Astrocyte of the hippocampus (primary cell): ENCODE results near the gene ATP13A5.

Experiments used
- DNase-seq: peaks from one replicate; pipeline ENCODE4 v3.0.0; 2011; ENCODE audit warnings: low read depth, low spot score

The ATP13A5 gene, protein sequence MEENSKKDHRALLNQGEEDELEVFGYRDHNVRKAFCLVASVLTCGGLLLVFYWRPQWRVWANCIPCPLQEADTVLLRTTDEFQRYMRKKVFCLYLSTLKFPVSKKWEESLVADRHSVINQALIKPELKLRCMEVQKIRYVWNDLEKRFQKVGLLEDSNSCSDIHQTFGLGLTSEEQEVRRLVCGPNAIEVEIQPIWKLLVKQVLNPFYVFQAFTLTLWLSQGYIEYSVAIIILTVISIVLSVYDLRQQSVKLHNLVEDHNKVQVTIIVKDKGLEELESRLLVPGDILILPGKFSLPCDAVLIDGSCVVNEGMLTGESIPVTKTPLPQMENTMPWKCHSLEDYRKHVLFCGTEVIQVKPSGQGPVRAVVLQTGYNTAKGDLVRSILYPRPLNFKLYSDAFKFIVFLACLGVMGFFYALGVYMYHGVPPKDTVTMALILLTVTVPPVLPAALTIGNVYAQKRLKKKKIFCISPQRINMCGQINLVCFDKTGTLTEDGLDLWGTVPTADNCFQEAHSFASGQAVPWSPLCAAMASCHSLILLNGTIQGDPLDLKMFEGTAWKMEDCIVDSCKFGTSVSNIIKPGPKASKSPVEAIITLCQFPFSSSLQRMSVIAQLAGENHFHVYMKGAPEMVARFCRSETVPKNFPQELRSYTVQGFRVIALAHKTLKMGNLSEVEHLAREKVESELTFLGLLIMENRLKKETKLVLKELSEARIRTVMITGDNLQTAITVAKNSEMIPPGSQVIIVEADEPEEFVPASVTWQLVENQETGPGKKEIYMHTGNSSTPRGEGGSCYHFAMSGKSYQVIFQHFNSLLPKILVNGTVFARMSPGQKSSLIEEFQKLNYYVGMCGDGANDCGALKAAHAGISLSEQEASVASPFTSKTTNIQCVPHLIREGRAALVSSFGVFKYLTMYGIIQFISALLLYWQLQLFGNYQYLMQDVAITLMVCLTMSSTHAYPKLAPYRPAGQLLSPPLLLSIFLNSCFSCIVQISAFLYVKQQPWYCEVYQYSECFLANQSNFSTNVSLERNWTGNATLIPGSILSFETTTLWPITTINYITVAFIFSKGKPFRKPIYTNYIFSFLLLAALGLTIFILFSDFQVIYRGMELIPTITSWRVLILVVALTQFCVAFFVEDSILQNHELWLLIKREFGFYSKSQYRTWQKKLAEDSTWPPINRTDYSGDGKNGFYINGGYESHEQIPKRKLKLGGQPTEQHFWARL

DNA sequence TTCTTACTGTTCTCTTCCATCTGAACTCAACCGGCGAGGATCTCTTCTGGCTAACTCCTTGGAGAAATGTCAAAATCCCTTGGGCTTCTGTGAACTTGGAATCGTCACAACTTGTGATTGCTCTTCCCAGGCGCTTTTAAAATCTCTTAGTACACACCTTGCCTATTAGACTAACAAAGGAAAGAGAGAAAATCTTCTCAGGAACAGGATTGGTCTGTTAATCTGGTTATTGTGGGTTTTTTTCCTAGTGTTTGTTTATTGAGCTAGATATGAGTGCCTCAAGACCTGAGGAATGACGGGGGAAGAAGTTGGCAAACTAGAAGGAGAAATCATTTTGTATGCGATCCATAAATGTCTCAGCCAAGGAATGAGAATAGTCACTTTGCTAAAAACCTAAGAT is at the start of gene ATP13A5:
TSS of gene ATP13A5 (minus strand) at position 48 of the 400 bp plus-strand sequence. CDS start at position 20, 28 bp downstream.
- peak; percentile 35 for DNase-seq

DNA sequence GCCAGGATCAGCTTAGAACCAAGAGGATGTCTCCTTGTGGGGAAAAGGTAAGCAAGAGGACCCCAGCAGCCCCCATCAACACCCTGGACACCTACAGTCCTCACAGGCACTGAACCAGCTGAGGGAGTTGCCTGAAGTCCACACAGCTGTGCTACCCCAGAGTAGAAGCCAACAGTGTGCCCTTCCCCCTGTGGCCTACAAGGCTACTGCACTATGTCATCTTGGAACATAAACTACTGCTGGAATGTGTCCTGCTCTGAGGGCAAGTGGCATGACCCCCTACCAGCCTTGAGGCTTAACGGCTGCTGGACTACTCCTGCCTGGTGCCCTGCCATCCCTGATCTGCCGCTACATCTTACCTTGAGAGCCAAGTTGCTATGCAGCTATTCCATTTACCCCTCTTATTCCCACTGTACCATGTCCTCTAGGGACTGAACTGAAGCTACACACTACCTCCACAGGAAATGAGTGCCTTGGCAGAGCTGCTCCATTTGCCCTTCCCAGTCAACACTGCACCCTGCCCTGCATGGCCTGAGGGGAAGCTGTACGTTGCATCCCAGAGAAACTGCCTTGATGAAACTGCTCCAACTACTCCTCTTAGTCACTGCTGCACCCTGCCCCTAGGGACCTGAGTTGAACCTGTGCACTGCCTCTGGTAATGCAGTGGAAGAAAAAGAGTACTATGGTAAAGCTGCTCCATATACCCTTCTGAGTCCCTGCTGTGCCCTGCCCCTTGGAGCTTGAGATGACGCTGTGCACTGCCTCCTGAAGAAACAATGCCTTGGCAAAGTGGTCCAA is 40.2 kb upstream of the ATP13A5 start:
- no peak for DNase-seq

DNA sequence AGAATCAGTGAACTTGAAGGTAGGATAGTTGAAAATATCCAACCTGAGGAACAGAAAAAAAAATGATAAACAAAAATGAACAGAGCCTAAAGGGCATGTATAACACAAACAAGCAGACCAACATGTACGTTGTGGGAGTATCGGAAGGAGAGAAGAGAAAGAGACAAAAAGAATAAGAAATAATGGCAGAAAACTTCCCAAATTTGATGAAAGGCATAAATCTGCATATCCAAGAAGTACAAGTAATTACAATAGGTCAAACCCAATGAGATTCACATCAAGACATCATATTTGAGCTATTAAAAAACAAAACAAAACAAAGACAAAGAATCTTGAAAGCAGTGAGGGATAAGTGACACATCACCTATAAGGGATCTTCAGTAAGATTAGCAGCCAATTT is 38.1 kb upstream of the ATP13A5 start:
- DNase-seq = no peak

DNA sequence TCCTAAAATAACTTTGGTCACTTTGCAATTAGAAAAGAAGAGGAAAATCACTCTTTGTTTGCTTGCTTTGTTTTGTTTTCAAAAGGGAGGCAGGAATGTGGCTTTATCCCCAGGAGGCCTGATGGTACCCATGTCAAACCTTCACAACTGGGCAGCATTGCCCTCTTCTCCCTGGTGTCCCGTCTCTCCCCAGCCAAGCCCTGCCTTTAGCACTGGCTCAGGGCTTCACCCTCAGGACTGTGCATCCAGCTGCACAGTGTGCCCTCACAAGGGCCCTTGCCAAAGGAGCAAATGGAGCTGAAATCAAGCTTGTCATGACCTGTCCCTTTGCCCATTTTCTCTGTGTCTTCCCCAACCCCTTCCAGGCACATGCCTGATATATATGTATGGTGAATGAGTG is 29.1 kb upstream of the ATP13A5 start:
- no peak for DNase-seq

DNA sequence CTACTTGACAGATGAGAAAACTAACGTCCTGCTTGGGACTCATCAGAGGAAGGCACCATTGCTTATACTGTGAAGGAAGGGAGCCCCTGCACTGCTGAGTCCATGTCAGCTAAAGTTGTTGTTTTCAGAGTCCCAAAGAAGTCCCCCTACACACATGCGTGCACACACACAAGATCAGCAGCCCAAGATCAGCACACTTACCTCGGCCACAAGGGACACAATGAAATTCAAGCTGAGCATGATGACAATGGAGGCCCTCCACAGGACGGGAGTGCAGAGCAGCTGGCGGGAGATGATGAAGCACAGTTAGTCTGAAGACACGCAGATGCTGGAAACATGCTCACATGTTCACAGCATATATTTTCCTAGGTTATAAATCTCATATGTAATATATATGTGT is 28.6 kb upstream of the ATP13A5 start:
- DNase-seq = no peak

DNA sequence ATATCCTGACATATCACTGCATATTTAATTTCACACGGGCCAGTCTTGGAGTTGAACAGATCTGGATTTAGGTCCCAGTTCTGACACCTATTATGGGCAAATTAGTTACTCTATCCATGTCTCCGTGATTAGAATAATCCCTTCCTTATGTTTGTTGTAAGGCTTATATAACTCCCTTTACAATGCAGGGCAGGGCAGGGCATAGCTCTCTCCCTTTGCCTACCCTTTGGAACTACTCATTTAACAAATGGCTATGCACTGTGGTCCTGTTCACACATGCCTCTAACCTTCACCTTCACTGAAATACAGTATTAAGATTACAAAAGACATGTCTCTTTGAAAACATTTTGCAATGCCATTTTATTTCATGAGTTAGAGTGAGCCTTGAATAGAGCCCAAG is 24.8 kb upstream of the ATP13A5 start:
- no peak for DNase-seq

DNA sequence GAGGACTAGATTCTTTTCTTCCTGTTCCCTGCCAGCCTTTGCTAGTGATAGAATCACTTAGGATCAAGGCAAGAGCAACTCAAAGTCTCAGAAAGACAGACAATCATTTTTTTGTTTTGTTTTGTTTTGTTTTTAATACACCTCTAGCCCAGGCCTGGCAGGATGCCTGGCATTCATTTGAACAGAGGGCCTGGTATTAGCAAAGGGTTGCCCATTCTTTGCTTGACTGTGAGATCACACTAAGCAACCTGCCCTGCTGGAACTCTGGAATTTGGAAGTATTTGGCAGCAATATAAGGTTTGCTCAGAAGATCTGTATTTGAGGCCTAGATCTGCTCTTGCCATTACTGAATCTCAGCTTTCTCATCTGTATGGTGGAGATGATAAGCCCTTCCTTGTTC is 21.8 kb upstream of the ATP13A5 start:
- DNase-seq = peak; percentile 69

DNA sequence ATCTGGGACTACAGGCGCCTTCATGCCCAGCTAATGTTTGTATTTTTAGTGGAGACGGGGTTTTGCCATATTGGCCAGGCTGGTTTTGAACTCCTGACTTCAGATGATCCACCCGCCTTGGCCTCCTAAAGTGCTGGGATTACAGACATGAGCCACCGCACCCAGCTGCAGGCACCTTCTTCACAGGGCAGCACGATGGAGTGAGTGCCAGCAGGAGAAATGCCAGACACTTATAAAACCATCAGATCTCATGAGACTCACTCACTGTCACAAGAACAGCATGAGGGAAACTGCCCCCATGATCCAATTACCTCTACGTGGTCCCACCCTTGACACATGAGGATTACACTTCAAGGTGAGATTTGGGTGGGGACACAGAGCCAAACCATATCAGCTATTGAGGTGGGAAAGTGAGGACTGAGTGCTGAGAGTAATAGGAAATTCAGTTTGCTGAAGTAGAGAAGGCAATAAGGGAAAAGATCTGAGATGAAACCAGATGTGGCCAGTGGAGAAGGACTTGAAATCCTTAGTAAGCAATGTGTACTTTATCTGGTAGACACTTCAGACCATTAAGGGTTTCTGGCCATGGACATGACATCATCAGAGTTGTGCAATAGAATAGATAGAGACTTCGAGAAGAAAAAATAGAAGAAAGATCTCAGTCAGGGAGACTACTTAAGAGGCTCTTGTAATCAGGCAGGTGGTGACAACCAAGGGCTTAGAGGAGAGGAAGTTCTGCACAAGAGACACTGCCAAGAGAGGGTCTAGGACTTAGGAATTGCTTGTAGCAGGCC is 18.1 kb upstream of the ATP13A5 start:
- DNase-seq = no peak

DNA sequence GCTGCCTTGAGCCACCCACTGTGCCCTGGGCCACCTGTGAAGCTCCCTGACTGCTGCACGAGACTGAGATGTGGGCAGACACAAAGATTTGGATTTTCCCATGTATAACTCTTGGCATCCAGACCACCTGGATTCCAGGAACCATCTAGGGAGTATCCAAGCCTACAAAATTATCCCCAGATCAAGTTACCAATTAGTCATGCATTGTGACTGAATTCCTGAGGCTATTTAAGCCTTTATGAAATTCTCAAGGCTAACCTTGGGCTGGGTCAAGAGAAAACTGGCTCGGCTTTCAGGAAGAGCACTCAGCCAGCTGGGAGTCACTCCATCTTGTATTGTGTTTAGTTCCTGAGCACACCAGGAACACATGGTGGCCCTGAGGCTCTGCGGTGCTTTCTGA is 13.3 kb upstream of the ATP13A5 start:
- DNase-seq = peak; percentile 88

DNA sequence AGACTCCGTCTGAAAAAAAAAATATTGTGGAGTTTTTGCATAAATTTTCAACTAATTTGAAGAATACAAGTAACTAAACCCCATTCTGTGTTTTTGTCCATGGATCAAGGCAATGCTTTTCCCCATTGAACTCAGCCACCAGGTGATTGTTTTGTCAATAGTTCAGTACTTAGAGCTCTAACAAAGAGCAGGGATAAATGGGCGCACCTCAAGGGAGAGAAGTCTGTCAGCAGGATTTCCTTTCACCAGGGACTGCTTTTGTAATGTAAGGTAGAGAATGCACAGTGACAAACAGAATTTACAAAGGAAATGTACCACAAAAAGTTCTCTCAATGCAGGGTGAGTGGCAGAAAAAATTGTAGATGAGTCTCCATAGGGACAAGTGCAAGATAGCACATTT is 10.8 kb upstream of the ATP13A5 start:
- DNase-seq = no peak

DNA sequence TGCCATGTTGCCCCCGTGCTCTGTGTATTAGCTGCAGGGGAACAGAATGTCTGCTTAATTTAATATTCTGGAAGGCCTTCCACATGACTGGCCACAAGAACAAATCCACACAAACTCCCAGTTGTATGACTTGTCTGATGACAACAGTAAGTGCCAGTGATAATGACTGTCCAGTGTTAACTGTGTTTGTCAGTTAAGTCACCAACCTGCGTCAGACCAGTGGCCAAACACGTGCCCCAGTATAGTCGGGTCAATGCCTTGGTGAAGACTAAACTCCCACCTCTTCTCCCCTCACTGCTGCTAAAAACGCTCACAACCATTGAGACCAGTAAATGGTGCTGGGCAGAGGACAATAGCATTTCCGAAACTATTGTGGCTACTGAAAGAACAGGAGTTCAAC is 9.8 kb upstream of the ATP13A5 start:
- no peak for DNase-seq

DNA sequence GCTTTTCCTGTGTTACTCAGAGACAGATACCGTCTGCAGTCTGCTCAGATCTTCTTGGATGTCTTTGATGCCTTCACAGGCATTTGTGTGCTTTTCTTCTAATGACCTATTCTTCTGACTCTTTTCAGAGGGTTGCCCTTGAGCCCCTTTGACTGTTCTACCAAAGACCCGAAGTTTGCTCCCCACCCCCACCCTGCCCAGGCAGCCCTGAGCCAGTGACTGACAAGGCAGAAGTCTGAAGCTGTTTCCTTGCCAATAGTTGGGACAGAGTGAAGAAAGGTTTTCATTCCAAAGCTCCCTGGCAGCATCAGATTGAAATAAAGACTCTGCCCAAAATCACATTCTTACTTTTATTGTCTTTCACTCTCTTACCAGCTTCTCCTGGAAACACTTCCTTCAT is 9.0 kb upstream of the ATP13A5 start:
- no peak for DNase-seq

DNA sequence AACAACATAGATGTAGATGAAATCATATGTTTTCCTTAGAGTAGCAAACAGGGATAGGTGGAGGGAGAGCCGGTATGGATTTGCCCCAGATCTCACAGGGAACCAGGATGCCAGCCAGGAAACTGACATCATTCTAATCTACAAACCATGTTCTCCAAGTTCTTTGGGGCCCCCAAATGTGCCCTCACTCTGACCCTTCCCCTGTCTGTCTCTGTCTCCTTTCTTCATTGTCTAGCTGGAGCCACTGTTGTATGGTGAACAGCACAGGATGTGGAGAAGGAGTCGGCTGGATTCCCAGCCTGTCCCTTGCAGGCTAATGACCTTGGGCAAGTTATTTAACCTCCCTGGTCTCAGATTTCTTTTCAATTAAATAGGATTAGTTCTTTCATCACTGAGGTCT is 962 bp downstream of the ATP13A5 start:
- DNase-seq = peak; percentile 36

DNA sequence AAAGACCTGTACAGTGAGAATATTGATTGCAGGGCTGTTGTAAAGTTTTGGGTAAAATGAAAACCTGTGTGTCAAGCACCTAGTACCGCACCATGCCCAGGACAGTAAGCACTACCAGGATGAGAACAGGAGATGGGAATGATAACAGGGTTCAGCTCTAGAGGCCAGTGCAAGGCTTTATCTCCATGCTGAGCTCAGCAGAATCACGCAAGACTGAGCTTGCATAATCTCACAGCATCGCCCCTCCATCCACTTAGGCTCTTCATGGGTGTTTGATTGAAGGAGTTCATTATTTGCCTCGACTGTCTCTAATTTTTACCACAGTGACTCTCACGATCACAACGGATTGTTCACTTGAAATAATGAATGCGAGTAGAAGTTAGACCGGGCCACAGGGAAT is 2.9 kb downstream of the ATP13A5 start:
- no peak for DNase-seq

DNA sequence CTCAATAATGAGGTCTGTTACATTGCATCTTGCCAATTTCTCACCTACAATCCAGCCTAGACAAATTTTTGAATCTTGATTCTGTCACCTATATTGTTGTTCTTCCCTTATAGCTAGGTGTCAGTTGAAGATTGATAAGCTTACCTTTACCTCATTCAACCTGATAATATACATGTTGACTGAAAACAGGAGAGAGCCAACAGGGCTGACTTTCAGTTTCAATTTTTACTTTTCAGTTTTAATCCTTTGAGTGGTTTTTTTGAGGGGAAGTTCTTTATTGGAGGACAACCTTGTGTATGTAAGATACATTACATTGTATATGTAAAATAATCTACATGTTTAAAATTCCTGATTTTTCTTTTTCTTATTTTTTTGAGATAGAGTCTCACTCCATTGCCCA is 5.8 kb downstream of the ATP13A5 start:
- DNase-seq = no peak

DNA sequence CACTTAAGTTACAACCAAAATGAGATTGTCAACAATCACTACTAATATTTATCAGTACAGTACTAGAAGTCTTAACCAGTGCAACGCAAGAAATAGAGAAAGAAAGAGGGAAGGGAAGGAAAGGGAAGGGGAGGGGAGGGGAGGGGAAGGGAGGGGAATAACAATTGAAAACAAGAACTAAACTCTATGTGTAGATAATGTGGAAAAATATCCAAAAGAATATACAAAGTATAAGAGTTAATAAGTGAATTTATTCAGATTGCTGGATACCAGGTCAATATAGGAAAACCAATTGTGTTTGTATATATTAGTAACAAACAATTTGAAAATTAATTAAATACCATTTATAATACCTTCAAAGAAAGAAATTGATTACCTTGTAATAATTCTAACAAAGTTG is 10.7 kb downstream of the ATP13A5 start:
- no peak for DNase-seq

DNA sequence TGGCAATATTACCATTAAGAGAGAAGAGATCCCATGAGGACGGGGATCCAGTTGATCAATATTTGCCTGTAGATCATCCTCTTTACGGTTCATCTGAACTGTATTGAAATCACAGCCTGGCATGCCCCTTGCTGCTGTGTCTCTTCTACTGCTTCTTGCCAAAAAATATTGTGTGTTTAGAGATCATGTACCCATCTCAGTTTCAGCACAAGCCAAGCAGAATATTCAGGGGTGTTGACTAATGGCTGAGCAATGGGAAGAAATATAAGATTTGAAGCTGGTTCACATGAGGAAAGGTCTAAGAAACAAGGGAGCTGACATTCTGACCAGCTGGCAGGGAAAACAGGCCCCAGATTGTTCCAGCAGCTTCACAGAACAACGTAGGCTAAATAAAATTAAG is 21.3 kb downstream of the ATP13A5 start:
- DNase-seq = no peak

DNA sequence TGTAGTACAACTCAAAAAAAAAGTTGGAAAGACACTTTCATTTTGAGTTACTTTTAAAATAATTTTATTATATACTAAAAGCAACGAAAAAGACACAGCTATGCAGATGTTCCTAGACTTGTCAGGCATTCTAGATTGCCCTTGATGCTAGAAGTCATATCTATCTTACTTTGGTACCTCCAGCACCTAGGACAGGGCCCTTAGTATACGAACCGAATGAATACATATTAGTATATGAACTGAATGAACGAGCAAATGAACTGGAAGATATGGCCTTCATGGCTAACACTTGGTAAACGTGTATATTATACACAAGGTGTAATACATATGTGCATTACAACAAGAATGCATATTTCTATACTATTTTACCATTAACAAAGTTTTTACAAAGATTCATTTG is 24.1 kb downstream of the ATP13A5 start:
- no peak for DNase-seq

DNA sequence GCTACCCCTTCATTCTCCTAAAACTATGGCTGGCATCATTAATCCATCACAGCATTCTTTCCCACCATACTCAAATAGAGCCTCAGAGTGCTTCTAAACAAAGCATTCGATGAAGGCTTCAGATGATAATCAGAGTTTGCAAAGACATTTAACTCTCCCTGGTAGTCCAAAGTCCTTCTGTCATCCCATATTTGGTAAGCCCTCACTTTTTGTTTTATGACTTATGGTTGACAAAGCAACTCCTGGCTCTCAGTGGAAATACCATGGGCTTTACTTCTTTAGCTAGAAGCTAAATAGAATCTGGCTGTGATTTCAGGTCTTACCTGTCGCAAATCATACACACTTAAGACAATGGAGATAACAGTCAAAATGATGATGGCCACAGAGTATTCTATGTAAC is 27.8 kb downstream of the ATP13A5 start:
- no peak for DNase-seq

DNA sequence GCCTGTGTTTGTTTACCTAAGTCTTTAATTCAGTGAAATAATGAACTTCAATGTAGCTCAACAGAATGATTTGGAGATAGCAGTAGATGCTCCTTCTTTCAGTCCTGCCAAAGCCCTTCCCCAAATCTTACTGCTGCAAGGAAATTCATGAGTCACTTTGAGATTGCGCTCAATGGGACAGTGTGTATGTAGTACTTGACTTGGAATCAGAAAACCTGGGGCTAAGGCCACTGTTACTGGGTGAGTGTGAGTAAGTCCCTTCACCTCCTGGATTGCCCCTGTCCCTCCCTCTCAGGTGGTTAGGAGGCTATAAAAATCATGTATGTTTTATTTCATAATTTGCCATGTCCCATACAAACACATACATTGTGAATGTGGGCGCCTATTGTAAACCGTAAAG is 29.9 kb downstream of the ATP13A5 start:
- no peak for DNase-seq
